C4-2B (cell line): Measurements from ENCODE around the gene CETP.

Source experiments
- CTCF ChIP-seq: fragments of 450-650 bp; conservative IDR thresholded peaks from 2 replicates; pipeline ENCODE4 v1.5.1; 2017; ENCODE audit warnings: mild to moderate bottlenecking
- ZFX ChIP-seq: fragments of 450-650 bp; IDR thresholded peaks from 2 replicates; pipeline ENCODE4 v1.6.1; 2017

GRCh38 chr16:56975714-56976113, 14.0 kb downstream of the CETP start:
- TF ChIP-seq CTCF (no peak), ZFX (no peak)
